GM18505 (cell line): ENCODE measurements around the gene HIGD2A.

Source experiments
- ATAC-seq: cut with Tn5 transposase; IDR thresholded peaks from one replicate; pipeline ENCODE4 v1.9.1; 2021; ENCODE audit not compliant: unreplicated experiment
- POLR2A ChIP-seq: IDR thresholded peaks from 4 replicates; pipeline ENCODE4 v1.6.1; 2011; ENCODE audit warnings: borderline replicate concordance; ENCODE audit not compliant: insufficient read depth, insufficient read length; ENCODE audit errors: extremely low read depth

Gene HIGD2A

DNA sequence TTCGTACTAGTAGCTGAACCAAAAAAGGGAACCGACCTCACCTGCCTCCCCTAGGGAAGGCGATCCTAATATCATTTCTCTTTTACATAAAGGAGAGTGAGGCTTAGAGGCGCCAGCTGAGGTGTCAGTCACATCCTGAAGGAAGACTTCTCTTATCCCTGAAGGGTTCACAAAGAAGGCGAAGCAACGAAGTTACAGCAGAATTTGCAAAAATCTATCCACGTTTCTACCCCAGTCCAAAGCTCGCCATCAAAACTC, 26.4 kb upstream of the HIGD2A start:
- ATAC-seq: peak; percentile 5
- no peak for TF ChIP-seq POLR2A

DNA sequence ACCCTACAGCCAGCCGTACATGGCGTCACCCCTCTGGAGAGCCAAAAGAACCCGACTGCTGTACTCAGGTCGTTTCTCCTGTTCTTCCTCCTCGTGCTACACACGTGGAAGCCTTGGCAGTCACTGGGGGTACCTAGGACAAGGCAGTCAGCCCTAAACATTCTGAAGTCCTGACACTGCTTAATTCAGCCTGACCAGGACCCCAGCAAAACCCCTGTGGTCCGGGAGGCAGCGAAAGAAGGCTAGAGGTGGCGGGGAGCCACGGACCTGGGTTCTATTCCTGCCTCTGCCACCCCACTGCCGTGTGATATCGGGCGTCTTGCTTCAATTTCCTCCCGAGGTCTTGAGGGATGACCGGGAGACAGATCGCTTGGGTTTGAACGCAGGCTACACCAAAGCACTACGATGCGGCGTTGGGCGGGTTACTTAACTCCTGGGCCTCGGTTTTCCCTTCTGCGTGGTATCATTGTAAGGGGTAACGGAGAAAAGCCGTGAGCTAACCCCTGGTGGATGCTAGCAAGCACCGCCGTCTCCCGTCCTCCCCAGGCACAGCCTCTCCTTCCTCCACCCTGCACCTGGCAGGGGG, 23.7 kb upstream of the HIGD2A start:
- ATAC-seq: no peak
- TF ChIP-seq POLR2A: peak; percentile 73

DNA sequence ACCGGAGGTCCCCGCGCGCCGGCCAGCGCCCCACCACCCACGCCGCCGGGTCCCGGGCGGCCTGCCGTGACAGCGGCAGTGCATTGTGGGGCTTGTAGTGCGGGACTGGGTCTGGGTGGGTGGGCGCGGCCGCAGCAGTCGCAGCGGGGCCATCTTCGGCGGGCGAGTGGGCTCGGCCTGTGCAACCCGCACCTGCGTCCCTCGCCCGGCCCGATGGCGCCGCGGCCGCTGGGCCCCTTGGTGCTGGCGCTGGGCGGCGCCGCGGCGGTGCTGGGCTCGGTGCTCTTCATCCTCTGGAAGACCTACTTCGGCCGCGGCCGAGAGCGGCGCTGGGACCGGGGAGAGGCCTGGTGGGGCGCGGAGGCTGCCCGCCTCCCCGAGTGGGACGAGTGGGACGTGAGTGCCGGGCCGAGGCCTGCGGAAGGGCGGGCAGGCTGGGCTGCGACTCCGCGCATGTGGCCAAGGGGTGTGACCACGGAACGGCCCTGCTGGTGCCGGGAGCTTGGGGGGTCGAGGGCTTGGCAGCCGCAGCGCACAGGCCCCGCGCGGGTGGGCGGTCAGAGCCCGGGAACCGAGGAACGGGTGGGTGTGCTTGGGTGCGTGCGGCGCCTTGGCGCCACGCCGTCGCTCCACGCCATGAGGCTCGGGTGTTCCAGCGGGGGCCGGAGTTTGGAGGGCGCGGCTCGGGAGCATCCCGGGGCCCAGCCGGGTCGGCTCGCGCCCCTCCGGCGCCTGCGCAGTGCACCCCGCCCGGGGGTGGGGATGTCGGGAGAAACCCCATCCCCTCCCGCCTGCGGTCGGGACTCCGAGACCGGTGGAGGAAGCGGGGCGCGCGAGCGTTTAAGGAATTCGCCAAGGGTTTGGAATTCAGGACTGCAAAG, 23.0 kb upstream of the HIGD2A start, which contains the start of gene ARL10:
Gene ARL10, plus strand, starts transcription at position 137 of the 881 bp plus-strand sequence. Its CDS starts 77 bp downstream, at position 214.
- peak; percentile 32 for ATAC-seq
- TF ChIP-seq POLR2A: peak; percentile 29

DNA sequence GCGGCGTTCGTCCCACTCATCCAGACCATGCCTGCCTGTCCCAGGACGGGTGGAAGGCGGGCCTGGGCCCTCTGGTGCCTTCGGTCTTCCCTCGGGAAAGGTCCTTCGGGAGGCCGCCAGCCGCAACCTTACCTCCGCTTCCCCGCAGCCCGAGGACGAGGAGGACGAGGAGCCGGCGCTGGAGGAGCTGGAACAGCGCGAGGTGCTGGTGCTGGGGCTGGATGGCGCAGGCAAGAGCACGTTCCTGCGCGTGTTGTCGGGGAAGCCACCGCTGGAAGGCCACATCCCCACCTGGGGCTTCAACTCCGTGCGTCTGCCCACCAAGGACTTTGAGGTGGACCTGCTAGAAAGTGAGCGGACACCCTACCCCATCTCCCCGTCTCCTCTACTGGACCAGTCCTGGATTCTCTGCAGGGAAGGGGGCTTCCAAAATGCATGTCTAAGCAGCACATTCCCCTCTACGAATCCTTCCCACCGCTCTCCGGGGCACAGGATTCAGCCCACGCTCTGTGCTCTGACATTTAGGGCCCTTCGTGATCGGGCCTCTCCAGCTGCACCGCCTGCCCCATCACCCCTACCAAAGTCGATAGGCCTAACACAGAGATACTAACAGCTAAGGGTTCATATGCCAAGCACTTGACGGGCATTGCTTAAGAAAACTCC, 22.2 kb upstream of the HIGD2A start:
- no peak for ATAC-seq
- no peak for TF ChIP-seq POLR2A

DNA sequence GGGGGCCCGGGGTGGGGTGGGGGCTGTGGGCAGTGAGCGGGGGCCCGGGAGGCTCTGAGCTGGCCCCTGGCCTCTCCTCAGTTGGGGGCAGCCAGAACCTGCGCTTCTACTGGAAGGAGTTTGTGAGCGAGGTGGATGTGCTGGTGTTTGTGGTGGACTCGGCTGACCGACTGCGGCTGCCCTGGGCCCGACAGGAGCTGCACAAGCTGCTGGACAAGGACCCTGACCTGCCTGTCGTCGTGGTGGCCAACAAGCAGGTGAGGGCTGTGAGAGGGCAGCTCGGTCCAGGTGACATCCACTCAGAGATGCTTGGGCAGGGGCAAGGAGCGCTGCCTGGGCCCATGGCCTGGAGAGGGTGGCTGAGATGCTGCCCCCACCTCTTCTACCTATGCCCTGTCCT, 19.8 kb upstream of the HIGD2A start:
- no peak for TF ChIP-seq POLR2A

DNA sequence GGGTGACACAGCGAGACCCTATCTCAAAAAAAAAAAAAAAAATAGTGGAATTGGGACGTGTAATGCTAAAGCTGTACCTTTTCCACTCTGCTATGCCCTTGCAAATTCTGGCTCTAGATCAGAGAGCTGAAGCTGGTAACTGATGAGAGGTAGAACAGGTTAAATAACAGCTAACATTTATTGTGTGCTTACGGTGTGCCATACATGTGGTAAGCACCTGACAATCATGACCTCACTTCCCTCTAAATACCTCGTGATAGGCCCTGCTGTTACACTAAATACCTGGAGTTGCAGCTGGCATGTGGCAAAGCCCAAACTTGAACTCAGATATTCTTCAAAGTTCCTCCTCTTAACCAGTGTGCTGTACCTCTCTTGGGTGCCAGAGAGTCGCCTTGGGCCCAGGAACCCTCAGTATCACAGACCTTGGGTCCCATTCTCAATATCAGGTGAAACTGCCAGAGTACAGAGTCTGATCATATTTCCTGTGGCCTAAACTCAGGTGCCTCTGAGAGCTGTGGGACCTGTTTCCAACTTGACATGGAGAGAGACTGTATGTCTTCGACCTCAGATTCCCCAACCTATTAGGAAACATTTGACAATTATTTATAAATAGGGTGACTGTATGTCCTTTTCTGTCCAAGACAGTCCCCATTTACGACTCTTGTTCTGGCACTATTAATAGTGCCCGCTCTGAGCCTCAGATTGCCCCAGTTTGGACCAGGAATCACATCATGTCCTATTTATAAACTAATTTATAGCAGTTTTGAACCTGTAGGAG, 18.4 kb upstream of the HIGD2A start:
- no peak for ATAC-seq
- TF ChIP-seq POLR2A: no peak

More for the DNA sequence above, 19.8 kb upstream of the HIGD2A start:
- ATAC-seq: no peak

DNA sequence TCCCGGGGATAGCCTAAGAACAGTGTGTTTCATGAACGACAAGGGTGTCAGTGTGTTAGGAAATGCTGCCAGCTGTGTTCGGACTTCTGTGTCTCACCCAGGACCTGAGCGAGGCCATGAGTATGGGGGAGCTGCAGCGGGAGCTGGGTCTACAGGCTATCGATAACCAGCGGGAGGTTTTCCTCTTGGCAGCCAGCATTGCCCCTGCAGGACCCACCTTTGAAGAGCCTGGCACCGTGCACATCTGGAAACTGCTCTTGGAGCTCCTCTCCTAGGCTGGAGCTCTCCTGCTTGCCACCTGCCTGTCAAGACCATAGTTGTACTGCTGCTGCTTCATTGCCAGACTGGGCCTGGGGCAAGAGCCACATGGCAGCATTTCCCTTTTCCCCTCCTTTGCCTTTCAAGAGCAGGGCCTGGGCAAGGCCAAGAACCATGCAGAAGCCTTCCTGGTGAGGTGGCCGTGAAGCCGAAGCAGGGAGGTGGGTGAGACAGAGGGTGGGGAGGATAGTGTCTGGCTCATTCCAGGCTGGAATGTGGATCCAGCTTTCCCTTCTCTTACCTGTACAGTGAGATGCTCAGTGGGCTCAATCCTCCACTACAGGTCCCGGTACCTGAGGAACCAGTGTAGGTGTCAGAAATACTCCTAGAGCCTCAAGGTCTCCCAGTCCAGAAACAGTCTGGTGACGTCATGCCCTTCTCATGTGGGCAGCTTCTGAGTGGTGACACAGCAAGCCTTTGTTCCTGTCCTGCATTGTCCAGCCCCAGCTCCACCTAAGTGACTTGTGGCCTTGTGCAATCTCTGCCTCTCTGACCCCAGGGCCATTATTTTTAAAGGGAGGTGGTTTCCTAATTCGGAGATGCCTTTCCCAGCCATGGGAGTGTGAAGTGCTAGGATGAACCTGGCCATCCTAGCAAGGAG, 16.7 kb upstream of the HIGD2A start:
- TF ChIP-seq POLR2A: no peak
- ATAC-seq: no peak

DNA sequence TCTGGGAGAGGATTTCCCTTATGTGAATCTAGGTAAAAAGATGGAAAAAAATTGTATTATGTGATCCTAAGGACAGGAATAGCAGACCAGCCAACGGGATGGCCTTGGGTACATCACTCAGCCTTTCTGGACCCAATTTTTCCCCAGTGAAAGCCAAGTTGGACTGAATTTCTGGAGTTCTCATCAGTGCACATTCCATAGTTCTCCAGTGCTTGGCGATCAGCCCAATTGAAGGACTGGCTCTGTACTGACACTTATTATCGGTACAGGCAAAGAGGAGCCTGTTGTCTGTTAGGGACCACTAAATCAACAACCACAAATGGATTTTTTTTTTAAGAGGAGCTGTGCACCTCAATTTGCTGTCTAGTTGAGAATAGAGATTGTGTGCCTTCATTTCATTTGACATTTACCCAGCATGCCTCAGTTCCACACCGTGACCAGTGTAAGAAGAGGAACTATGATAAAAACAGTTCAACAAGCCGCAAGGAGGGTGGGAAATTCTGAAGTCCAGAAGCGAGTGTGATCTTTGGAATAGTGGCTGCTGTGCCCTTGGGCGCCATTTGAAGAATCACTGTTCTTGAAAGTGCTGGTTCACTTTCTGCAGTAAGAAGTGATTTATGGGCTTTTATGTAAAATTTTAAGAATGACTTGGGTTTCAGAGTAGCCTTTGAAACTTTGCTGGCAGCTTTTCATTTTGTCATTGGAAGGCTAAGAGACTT, 15.3 kb upstream of the HIGD2A start:
- ATAC-seq: no peak
- TF ChIP-seq POLR2A: no peak

DNA sequence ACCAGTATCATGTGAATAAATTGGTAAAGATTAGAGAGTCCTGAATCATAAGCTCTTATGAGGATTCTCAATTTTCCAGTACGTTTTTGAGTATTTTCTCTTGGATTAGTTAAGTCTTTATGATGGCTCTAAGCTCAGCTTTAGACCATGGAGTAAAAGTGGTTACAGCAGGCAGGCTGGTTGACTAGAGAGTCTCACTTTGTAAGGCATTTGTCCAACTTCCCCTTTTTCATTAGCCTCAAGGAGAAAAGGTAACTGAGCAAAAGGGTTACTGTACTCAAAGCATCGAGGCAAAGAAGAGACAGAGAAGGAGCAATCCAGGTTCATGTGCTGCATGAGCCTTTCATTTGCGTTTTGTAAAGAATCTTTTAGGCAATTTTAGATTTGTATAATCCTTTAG, 8.7 kb upstream of the HIGD2A start:
- TF ChIP-seq POLR2A: no peak
- ATAC-seq: peak; percentile 63

DNA sequence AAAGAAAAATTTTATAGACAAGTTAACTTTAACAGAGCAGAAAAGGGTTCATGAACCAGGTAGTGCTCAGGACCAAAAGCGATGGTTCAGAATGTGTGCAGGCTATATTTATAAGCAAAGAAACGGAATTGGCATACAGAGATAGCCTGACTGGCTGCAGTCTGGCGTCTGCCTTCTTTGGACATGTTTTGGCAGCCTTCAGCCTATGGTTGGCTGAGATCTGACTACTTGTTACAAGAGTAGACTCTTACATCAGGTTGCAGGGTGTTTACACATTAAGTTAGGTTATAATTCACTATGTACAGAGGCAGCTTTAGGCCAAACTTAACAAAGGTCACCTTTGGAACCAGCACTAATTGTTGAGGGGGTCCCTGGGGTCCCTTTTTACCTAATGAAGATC, 7.1 kb upstream of the HIGD2A start:
- ATAC-seq: no peak

DNA sequence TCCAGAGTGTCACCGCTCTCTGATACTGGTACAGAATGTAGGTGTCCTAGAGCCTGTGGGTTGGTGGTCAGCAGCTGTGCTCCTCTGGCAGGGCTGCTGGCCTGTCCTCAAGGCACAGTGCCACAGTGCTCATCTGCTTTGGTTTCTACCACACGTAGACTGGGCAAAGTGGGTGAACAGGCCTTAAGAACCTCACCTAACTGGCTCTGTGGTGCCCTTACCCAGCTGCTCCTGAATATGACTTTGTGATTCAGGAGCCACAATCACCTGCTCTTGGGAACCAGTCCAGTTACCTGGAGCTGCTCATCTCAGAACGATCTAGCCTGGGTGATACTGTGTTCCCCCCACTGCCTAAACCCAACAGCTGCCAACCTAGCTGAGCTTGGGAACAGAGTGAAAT, 6.6 kb upstream of the HIGD2A start:
- ATAC-seq: no peak
- TF ChIP-seq POLR2A: peak; percentile 7

More for the DNA sequence above, 7.1 kb upstream of the HIGD2A start:
- no peak for TF ChIP-seq POLR2A

DNA sequence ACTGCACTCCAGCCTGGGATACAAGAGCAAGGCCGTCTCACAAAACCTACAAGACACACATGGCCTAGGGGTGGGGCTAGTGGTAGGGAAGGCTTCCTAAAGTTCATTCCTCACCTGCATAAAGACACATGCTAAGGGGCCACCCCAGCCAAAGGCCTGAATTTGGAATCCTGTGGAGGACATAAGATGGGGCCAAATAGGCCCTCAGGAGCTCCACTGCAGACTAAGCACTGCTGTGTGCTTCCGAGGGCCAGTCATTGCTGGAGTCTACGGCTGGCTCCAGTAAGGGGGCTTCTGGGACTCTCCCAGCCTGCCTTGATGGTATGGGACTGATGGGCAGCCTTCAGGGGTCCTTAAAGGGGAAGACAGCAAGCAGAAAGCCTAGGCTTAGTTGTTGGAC, 5.8 kb upstream of the HIGD2A start:
- peak; percentile 9 for TF ChIP-seq POLR2A
- no peak for ATAC-seq
